ENCODE measurements around the gene XRCC4. TPM values are rescaled to one million over a fixed set of nuclear protein-coding genes. Genes with fewer than 3 reads are reported as not detected.

XRCC4 gene
- total and polyA plus RNA-seq, 9 of the 15 experiments (the other 6 are each of a cell fraction or from before 2014, with no cell fraction given), result 13.6 to 61.6 (median 22.4) TPM

DNA sequence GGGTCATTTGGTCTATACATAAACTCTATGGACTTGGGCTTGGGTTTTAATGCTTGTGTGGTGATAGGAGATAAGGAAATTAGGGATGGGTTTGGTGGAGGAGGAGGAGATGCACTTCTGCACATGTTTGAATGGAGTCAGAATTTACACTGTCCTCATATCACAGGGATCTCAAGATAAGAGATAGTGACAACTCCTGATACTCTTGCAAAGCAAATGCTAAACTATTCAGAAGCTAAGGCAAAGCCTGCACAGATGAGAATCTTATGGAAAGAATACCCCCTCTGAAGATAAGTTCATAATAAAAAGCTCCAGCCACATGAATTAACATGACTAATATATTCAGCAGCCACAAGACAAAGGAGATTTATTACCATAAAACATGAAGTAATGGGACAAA is 90.2 kb downstream of the XRCC4 start:
- ChIA-PET POLR2A (no interaction called here), CTCF (ENCODE audit: low intra/inter-chr PET ratio) (no interaction called here)
- intact Hi-C loops (cut with micrococcal nuclease), result no loop called here
- H3K9me3 ChIP-seq (replicated peaks; ENCODE audit: control insufficient read depth, insufficient read depth, low read depth, low read length), result no peaks in the 10 kb centered on the region
- ATAC-seq (no peak), DNase-seq (ENCODE audit: extremely low read depth in 1 of 4, low spot score in 3 of 4) (no peak), FAIRE-seq (peak; percentile 32)
- H3K27me3 ChIP-seq (ENCODE audit: control insufficient read depth in 2 of 2, insufficient read depth in 2 of 2, low read length in 2 of 2), result no peaks in the 10 kb centered on the region
- no peaks in the 10 kb centered on the region for H3K79me2 ChIP-seq (ENCODE audit: control insufficient read depth, insufficient read depth, low read length)
- BruUV-seq (replicated peaks), result no TSS peak
- no peaks in the 10 kb centered on the region for H3K4me1 ChIP-seq (replicated peaks in 1 of 2; ENCODE audit: control insufficient read depth in 2 of 2, insufficient read depth in 2 of 2, low read length in 2 of 2)
- no peak overlapping the region for H2AFZ ChIP-seq (ENCODE audit: low read depth, low read length)
- H3K36me3 ChIP-seq (ENCODE audit: control insufficient read depth, insufficient read depth, low read length), result no peaks in the 10 kb centered on the region
- TF ChIP-seq MCM7 (IDR thresholded peaks at IDR 0.05), result no peak
- 0 out of 2 replicates have a peak, but pooled peaks have one; percentile 12 for TF ChIP-seq ARID1B (IDR thresholded peaks at IDR 0.05)
- no peak for TF ChIP-seq PURB (CRISPR knock-in tag; IDR thresholded peaks at IDR 0.05; ENCODE audit: low read depth)
- no peak overlapping the region for H3K9ac ChIP-seq (ENCODE audit: insufficient read depth in 1 of 2, low read depth in 2 of 2, low read length in 2 of 2)
- no peaks in the 10 kb centered on the region for H3K9me1 ChIP-seq (ENCODE audit: control insufficient read depth, insufficient read depth, low read length)
- no peak overlapping the region for H3K27ac ChIP-seq (ENCODE audit: extremely low read depth, low read depth, low read length)
- no peaks in the 10 kb centered on the region for H4K20me1 ChIP-seq (replicated peaks; ENCODE audit: control insufficient read depth, insufficient read depth, low read length)
- in situ Hi-C loops (cut with MboI), result no loop called here
- no peak overlapping the region for H3K4me3 ChIP-seq
- H3K4me2 ChIP-seq (ENCODE audit: insufficient read depth, low read length), result no peak overlapping the region

DNA sequence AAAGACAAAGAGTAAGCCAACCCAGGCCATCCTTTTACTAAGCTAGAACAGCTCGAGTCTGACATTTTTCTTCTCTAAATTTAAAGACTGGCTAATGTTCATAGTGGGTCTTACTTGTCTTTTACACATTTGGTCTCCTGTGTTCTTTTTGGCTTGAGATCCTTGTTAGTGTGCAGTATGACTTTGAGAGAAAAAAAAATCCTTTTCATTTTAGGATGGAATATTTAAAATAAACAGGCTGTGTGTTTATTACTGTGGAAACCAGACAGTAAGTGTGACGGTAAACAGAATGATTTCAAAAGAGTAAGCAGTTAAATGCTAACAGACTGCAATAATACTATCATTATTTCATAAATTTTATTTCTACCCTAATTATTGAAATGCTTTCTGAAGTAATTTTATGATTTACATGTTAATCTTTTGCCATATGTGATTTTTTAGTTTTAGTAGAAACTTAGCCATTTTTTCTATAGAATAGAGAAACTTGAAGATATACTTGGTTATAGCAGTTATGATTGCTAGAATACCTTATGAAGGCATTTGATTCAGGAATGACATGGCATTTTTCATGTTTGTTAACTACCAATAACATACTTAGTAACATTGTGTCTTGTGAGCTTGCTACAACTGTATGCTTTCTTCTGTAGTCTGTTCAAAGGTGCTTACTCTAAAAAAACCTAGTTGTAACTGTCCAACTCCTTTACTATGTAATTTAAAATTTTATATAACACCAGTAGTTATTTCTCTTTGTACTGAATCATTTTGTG is 92.4 kb downstream of the XRCC4 start:
- 40% methylated on average over 2 of the region's 2 CpGs for WGBS (ENCODE audit: insufficient coverage, low coverage, missing lambda C conversion rate)
- no peaks in the 10 kb centered on the region for H3K9me1 ChIP-seq (ENCODE audit: control insufficient read depth, insufficient read depth, low read length)
- DNase-seq (ENCODE audit: extremely low read depth in 1 of 4, low spot score in 3 of 4), result no peak
- intact Hi-C loops (cut with micrococcal nuclease), result no loop called here
- no peak overlapping the region for H3K4me2 ChIP-seq (ENCODE audit: insufficient read depth, low read length)
- H3K27ac ChIP-seq (ENCODE audit: extremely low read depth, low read depth, low read length), result no peak overlapping the region
- in situ Hi-C loops (cut with MboI), result no loop called here
- H3K79me2 ChIP-seq (ENCODE audit: control insufficient read depth, insufficient read depth, low read length), result no peaks in the 10 kb centered on the region
- POLR2A ChIA-PET, result no interaction called here
- FAIRE-seq, result no peak
- no peak for ATAC-seq
- H3K9ac ChIP-seq (ENCODE audit: insufficient read depth in 1 of 2, low read depth in 2 of 2, low read length in 2 of 2), result no peak overlapping the region
- H3K4me3 ChIP-seq, result no peak overlapping the region
- no peaks in the 10 kb centered on the region for H3K9me3 ChIP-seq (replicated peaks; ENCODE audit: control insufficient read depth, insufficient read depth, low read depth, low read length)
- H3K36me3 ChIP-seq (ENCODE audit: control insufficient read depth, insufficient read depth, low read length), result no peaks in the 10 kb centered on the region
- H2AFZ ChIP-seq (ENCODE audit: low read depth, low read length), result no peak overlapping the region
- H3K27me3 ChIP-seq (ENCODE audit: control insufficient read depth in 2 of 2, insufficient read depth in 2 of 2, low read length in 2 of 2), result no peaks in the 10 kb centered on the region
- H4K20me1 ChIP-seq (replicated peaks; ENCODE audit: control insufficient read depth, insufficient read depth, low read length), result no peaks in the 10 kb centered on the region
- no TSS peak for BruUV-seq (replicated peaks)
- H3K4me1 ChIP-seq (replicated peaks in 1 of 2; ENCODE audit: control insufficient read depth in 2 of 2, insufficient read depth in 2 of 2, low read length in 2 of 2), result no peaks in the 10 kb centered on the region
- CTCF ChIA-PET (ENCODE audit: low intra/inter-chr PET ratio), result no interaction called here
- no peak for TF ChIP-seq HDGF (IDR thresholded peaks at IDR 0.05)
- no peak for TF ChIP-seq RCOR1 (IDR thresholded peaks at IDR 0.05; ENCODE audit: borderline replicate concordance in 1 of 2, low read depth in 2 of 2, low read length in 2 of 2)
- TF ChIP-seq MAFG (tag; conservative IDR thresholded peaks at IDR 0.05), result peak; percentile 37; the same call in 1 of the 2 replicates
- TF ChIP-seq YBX1 (IDR thresholded peaks at IDR 0.05), result no peak
- no peak for TF ChIP-seq PRPF4 (IDR thresholded peaks at IDR 0.05; ENCODE audit: insufficient read depth, low read depth, low read length, poor library complexity, severe bottlenecking)
- TF ChIP-seq SMARCB1 (IDR thresholded peaks at IDR 0.05; ENCODE audit: insufficient read length, low read depth), result no peak
- TF ChIP-seq GABPA (tag; conservative IDR thresholded peaks at IDR 0.05; ENCODE audit: low read depth), result no peak
- peak; percentile 27; the same call in 1 of the 2 replicates for TF ChIP-seq NFE2 (IDR thresholded peaks at IDR 0.05; ENCODE audit: low read depth)
- no peak for TF ChIP-seq ELK1 (CRISPR knock-in tag; IDR thresholded peaks at IDR 0.05)
- peak; percentile 39; the same call in 1 of the 2 replicates for TF ChIP-seq ZNF316 (IDR thresholded peaks at IDR 0.05)
- TF ChIP-seq ZFX (CRISPR knock-in tag; IDR thresholded peaks at IDR 0.05), result no peak
- TF ChIP-seq ZBTB8A (IDR thresholded peaks at IDR 0.05; ENCODE audit: partially characterized antibody), result no peak
- TF ChIP-seq ZNF121 (CRISPR knock-in tag; conservative IDR thresholded peaks at IDR 0.05), result no peak
- TF ChIP-seq HNRNPUL1 (IDR thresholded peaks at IDR 0.05; ENCODE audit: low read length), result no peak
- TF ChIP-seq NFE2L1 (tag; IDR thresholded peaks at IDR 0.05; ENCODE audit: borderline replicate concordance, low read depth), result peak; percentile 42; the same call in 1 of the 2 replicates
